Esophagus muscularis mucosa (tissue), 4 donors: ENCODE data around the gene MBOAT2. TPM values are rescaled to one million over a fixed set of nuclear protein-coding genes. Genes with fewer than 3 reads are reported as not detected.

Source experiments
- DNase-seq: peaks from one replicate; pipeline ENCODE4 v3.0.0-alpha.2; 2017; ENCODE audit errors: extremely low spot score
- H3K27ac ChIP-seq, 4 donors: fragments of 200-600 bp; sonication (generic); replicated peaks in 1 of 4; 1 replicate in 3 of 4; 2 replicates in 1 of 4; pipeline ENCODE4 v1.5.1; 2016 to 2019; ENCODE audit warnings: mild to moderate bottlenecking in 1 of 4
- H3K27me3 ChIP-seq, 4 donors: fragments of 200-600 bp; sonication (generic); one replicate each; pipeline versions ENCODE4 v1.5.1 to v1.6.0; 2016 to 2019
- H3K36me3 ChIP-seq, 4 donors: fragments of 200-600 bp; sonication (generic); one replicate each; pipeline ENCODE4 v1.5.1; 2016 to 2019
- H3K4me1 ChIP-seq, 4 donors: fragments of 200-600 bp; sonication (generic); one replicate each; pipeline ENCODE4 v1.5.1; 2016 to 2019
- H3K4me3 ChIP-seq, 4 donors: fragments of 200-600 bp; sonication (generic); 1 replicate in 2 of 4; 2 replicates in 2 of 4; pipeline ENCODE4 v1.5.1; 2016 to 2019; ENCODE audit warnings: mild to moderate bottlenecking in 4 of 4, moderate library complexity in 1 of 4
- H3K9me3 ChIP-seq, 4 donors: fragments of 200-600 bp; sonication (generic); 1 replicate in 3 of 4; 2 replicates in 1 of 4; pipeline ENCODE4 v1.5.1; 2016 to 2019
- CTCF ChIP-seq, 3 experiments: fragments of 200-600 bp in 2 of 3; fragments of 450-650 bp in 1 of 3; sonication (generic) in 2 of 3; IDR thresholded peaks; one replicate each; pipeline ENCODE4 v1.5.1; 2017 to 2019; ENCODE audit warnings: antibody characterized with exemption in 3 of 3, mild to moderate bottlenecking in 2 of 3, moderate library complexity in 1 of 3
- EP300 ChIP-seq: sonication (generic); formaldehyde crosslinking; IDR thresholded peaks from one replicate; pipeline ENCODE4 v1.6.1; 2017; ENCODE audit warnings: antibody characterized with exemption
- POLR2A ChIP-seq: fragments of 450-650 bp; IDR thresholded peaks from one replicate; pipeline ENCODE4 v1.6.1; 2017; ENCODE audit warnings: antibody characterized with exemption, moderate library complexity, mild to moderate bottlenecking, low read depth
- POLR2AphosphoS5 ChIP-seq, 2 donors: sonication (generic); formaldehyde crosslinking; IDR thresholded peaks; one replicate each; pipeline ENCODE4 v1.6.1; 2017; ENCODE audit warnings: antibody characterized with exemption in 2 of 2
- WGBS: methylation state at CpG from one replicate; pipeline ENCODE4 v1.1.5; 2018; 5-methylcytosine and 5-hydroxymethylcytosine counted together
- intact Hi-C: fragments of 100-400 bp; cut with DNase I; formaldehyde crosslinking; loops from one replicate; pipeline ENCODE4 v1.15.1; 2023
- total RNA-seq, 4 donors: library from RNA; depleted of rRNA; stranded (reverse); fragments of >200 nt; gene quantifications; one replicate each; pipeline versions ENCODE4 v1.1.0 to v1.2.1, GENCODE V29; 2016

MBOAT2 gene
- total RNA-seq, 4 donors from 2014 or later = 14.1 to 19.9 (median 17.0) TPM

GRCh38 chr2:8956774-8957173 lies 46.7 kb downstream of the MBOAT2 start:
- H3K27ac ChIP-seq = no peak overlapping the region
- H3K4me1 ChIP-seq = peaks cover 0 to 6% (median 0%) of the 10 kb centered on the region in 4 donors
- H3K36me3 ChIP-seq = peaks cover 0 to 11% (median 2%) of the 10 kb centered on the region in 4 donors
- intact Hi-C loops = no loop called here
- TF ChIP-seq CTCF (IDR thresholded peaks at IDR 0.05) (no peak), POLR2A (no peak), EP300 (no peak), POLR2AphosphoS5 (IDR thresholded peaks at IDR 0.05) (no peak)
- peaks cover 0 to 5% (median 0%) of the 10 kb centered on the region in 4 donors for H3K9me3 ChIP-seq
- DNase-seq = no peak
- H3K4me3 ChIP-seq = no peak overlapping the region
- no peaks in the 10 kb centered on the region for H3K27me3 ChIP-seq
- 94% methylated on average over 1 of the region's 1 CpG for WGBS

- 100% methylated on average over 1 of the region's 3 CpGs for WGBS
- H3K36me3 ChIP-seq = peaks cover 0 to 11% (median 2%) of the 10 kb centered on the region in 4 donors
- H3K9me3 ChIP-seq = peaks cover 0 to 11% (median 0%) of the 10 kb centered on the region in 4 donors
- H3K4me3 ChIP-seq = no peak overlapping the region
- H3K4me1 ChIP-seq = peaks cover 0 to 6% (median 0%) of the 10 kb centered on the region in 4 donors
- intact Hi-C loops = no loop called here
- TF ChIP-seq CTCF (IDR thresholded peaks at IDR 0.05) = no peak
- TF ChIP-seq POLR2A = no peak
- TF ChIP-seq POLR2AphosphoS5 (IDR thresholded peaks at IDR 0.05) = no peak
- no peak for TF ChIP-seq EP300
- no peaks in the 10 kb centered on the region for H3K27me3 ChIP-seq
- no peak for DNase-seq
- H3K27ac ChIP-seq = no peak overlapping the region
Observed at GRCh38 chr2:8954990-8955389, 48.5 kb downstream of the MBOAT2 start.

- peaks cover 0 to 6% (median 0%) of the 10 kb centered on the region in 4 donors for H3K4me1 ChIP-seq
- TF ChIP-seq POLR2A = no peak
- no peak overlapping the region for H3K4me3 ChIP-seq
- peaks cover 0 to 11% (median 0%) of the 10 kb centered on the region in 4 donors for H3K9me3 ChIP-seq
- H3K27me3 ChIP-seq = no peaks in the 10 kb centered on the region
- intact Hi-C loops = no loop called here
- WGBS = 97% methylated on average over 1 of the region's 1 CpG
- peaks cover 0 to 11% (median 2%) of the 10 kb centered on the region in 4 donors for H3K36me3 ChIP-seq
- DNase-seq = no peak
- H3K27ac ChIP-seq = no peak overlapping the region
Observed at GRCh38 chr2:8953525-8953924, 50.0 kb downstream of the MBOAT2 start.

- no peaks in the 10 kb centered on the region for H3K9me3 ChIP-seq
- no peak for DNase-seq
- peaks cover 0 to 27% (median 0%) of the 10 kb centered on the region in 4 donors for H3K36me3 ChIP-seq
- WGBS = 85% methylated on average over 8 of the region's 8 CpGs
- intact Hi-C loops = no loop called here
- no peak for TF ChIP-seq POLR2AphosphoS5 (IDR thresholded peaks at IDR 0.05)
- no peak for TF ChIP-seq POLR2A
- no peak for TF ChIP-seq CTCF (IDR thresholded peaks at IDR 0.05)
- TF ChIP-seq EP300 = no peak
- no peak overlapping the region for H3K27ac ChIP-seq
- no peak overlapping the region for H3K4me3 ChIP-seq
- no peaks in the 10 kb centered on the region for H3K4me1 ChIP-seq
- no peaks in the 10 kb centered on the region for H3K27me3 ChIP-seq
Observed at GRCh38 chr2:8939486-8940114, 63.9 kb downstream of the MBOAT2 start.

GRCh38 chr2:8938384-8938783 lies 65.1 kb downstream of the MBOAT2 start:
- Histone ChIP-seq H3K9me3 (no peaks in the 10 kb centered on the region), H3K27me3 (no peaks in the 10 kb centered on the region), H3K27ac (no peak overlapping the region), H3K36me3 (peaks cover 0 to 29% (median 0%) of the 10 kb centered on the region in 4 donors), H3K4me1 (no peaks in the 10 kb centered on the region), H3K4me3 (no peak overlapping the region)
- no peak for DNase-seq
- no peak for TF ChIP-seq POLR2AphosphoS5 (IDR thresholded peaks at IDR 0.05)
- TF ChIP-seq EP300 = no peak
- TF ChIP-seq POLR2A = no peak
- no peak for TF ChIP-seq CTCF (IDR thresholded peaks at IDR 0.05)
- WGBS = 97% methylated on average over 19 of the region's 19 CpGs
- intact Hi-C loops = no loop called here
